GM04503 (cell line): ENCODE measurements around the gene NET1.
"Not testable (repeated sequence)": the region's sequence is repeated elsewhere in the genome, so short reads cannot be mapped to it uniquely, and the experiment has no call there.

Experiments used
- DNase-seq: peaks from one replicate; pipeline ENCODE4 v3.0.0-alpha.2; 2012; ENCODE audit warnings: low read depth

Gene NET1

DNA sequence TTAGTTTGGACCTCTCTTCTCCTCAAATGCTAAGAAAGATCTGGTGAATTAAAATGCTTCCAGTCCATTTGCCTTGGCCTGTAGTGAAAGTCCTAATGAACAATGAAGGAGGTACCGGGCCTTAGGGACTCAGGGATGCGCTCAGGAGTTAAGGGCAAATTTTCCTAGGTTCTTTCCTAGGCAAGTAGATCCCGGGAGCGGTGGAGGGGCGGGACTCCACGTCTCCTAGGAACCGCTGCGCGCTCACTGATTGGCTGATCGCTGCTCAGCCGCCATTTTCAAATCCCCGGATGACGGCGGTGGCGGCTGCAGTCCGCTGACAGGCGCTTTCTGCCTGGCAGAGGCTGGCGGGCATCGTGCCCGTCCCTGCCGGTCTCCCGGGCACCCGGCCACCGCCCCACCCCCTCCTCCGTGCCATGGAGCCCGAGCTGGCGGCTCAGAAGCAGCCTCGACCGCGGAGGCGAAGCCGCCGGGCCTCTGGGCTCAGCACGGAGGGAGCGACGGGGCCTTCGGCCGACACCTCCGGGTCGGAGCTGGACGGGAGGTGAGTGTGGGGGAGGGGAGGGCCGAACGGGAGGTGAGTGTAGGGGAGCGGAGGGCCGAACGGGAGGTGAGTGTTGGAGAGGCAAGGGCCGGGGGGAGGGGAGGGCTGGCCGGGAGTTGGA, at the start of gene NET1:
NET1 (plus strand) TSS at position 281 of the 665 bp plus-strand sequence; CDS start at position 417, 136 bp downstream.
- peak; percentile 23 for DNase-seq

DNA sequence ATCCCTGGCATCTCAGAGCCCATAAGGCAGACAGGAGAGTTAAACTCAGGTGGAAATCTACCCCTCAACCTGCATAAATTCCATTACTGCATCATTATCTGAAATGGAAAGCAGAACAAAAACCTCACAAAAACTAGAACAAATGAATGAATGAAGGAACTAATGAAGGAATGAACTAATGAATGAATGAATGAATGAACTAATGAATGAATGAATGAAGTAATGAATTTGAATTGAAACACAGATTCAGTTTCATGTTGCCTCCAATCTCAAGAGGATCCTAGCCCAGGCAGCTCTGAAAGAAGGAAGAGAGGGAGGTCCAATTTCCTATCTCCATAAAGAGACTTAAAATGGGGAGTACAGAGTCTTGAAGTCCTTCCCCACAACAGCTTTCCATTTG, 49.5 kb upstream of the NET1 start:
- no peak for DNase-seq

- no peak for DNase-seq
Observed at GRCh38 chr10:5364374-5364773, 48.0 kb upstream of the NET1 start.

DNA sequence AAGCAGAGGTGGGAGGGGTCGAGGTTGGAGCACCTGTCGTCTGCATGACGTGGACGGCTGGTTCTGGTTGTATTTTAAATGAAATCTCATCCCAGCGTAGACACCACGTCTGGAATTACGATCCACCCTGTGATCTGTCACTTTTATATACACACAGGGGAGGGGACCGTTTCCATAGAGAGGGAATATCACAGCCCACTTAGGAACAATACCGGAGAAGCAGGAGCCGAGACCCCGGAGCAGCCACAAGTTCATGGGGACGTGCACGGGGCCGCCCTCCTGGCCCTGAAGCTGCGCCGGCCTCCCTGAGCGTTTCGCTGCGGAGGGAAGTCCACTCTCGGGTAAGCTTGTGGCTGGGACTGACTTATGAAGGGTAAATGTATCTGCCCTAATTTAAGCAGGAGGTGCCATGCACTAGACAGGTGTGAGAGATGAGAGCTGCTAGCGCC, 47.4 kb upstream of the NET1 start, which contains the start of gene UCN3:
UCN3 (plus strand) TSS at position 77 of the 449 bp plus-strand sequence. CDS start 8,755 bp downstream, outside the sequence.
- DNase-seq: no peak

- no peak for DNase-seq
Observed at GRCh38 chr10:5365928-5366327, 46.4 kb upstream of the NET1 start.

GRCh38 chr10:5369362-5370158, 42.8 kb upstream of the NET1 start:
- no peak for DNase-seq

DNA sequence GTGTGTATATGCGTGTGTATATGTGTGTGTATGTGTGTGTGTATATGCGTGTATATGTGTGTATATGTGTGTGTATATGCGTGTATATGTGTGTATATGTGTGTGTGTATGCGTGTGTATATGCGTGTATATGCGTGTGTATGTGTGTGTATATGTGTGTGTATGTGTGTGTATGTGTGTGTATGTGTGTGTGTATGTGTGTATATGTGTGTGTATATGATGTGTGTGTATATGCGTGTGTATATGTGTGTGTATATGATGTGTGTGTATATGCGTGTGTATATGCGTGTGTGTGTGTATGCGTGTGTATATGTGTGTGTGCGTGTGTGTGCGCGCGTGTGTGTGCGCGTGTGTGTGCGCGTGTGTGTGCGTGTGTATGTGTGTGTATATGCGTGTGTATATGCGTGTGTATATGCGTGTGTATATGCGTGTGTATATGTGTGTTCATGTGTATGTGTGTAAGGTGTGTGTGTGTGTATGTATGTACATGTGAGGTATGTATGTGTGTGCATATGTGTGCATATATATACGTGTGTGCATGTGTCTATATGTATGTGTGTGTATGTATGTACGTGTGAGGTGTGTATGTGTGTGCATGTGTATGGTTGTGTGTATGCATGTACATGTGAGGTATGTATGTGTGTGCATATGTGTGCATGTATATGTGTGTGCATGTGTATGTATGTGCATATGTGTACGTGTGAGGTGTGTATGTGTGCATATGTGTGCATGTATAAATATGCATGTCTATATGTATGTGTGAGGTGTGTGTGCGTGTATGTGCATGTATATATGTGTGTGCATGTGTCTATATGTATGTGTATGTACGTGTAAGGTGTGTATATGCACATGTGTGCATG, 41.6 kb upstream of the NET1 start:
- DNase-seq: no peak

DNA sequence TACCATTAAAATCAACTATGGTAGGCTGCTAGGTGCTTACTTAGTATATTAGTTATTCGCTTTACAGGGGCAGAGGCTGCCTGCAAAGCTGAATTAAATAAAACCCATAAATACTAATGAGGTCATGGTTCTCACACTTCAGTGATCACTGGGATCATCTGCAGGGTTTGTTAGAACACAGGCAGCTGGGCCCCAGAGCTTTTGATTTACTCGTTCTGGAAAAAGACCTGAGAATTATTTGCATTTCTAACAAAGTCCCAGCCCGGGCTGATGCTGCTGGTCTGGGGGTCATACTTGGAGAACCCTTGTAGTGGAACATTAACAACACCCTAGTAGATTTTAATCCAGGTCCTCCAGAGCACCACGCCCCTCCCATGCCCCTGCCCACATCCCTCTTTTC, 39.0 kb upstream of the NET1 start:
- DNase-seq: no peak

DNA sequence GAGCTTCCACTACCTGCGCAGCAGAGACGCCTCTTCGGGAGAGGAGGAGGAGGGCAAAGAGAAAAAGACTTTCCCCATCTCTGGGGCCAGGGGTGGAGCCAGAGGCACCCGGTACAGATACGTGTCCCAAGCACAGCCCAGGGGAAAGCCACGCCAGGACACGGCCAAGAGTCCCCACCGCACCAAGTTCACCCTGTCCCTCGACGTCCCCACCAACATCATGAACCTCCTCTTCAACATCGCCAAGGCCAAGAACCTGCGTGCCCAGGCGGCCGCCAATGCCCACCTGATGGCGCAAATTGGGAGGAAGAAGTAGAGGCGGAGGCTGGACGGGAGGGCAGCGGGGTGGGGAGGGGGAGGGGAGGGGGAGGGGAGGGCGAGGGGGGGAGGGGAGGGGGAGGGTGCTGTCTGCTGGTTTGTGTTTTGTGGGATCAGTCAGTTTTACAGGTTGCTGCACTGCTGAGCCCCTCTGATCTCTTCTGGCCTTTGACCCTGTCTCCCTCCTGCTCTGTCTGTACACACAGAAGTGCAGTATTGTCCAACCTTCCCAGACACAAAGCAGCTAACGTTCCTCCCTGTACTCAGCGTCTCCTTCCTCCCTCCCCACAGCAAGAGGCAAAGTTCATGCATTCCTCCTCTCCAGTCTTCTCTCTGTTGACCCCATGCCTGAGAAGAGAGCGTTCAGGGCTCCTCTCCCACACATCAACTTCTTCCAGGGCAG, 38.3 kb upstream of the NET1 start:
- DNase-seq: no peak

GRCh38 chr10:5376450-5376849, 35.9 kb upstream of the NET1 start:
- DNase-seq: no peak

- not testable (repeated sequence) for DNase-seq
Observed at GRCh38 chr10:5379202-5379601, 33.2 kb upstream of the NET1 start.

- not testable (repeated sequence) for DNase-seq
Observed at GRCh38 chr10:5380395-5380794, 32.0 kb upstream of the NET1 start.

GRCh38 chr10:5381187-5381586, 31.2 kb upstream of the NET1 start:
- DNase-seq: no peak

- DNase-seq: no peak
Observed at GRCh38 chr10:5385224-5385623, 27.1 kb upstream of the NET1 start.

DNA sequence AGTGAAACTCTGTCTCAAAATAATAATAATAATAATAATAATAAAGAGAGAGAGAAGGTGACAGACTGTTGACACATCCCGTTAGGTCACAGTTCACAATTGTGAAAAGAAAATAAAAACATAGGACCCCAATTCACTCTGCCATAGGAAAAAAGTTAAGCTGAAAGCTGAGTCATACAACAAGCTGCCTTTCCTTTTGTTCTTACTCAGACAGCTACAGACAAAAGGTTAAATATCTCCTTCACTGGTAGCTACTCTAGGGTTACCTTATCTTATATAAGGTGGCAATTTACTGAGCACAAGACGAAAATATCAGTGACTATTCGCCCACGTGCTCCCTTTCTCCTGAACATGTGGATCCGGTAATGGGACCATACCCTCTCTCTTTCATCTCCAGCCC, 25.2 kb upstream of the NET1 start:
- no peak for DNase-seq

GRCh38 chr10:5390607-5391205, 21.7 kb upstream of the NET1 start:
- DNase-seq: no peak

- DNase-seq: no peak
Observed at GRCh38 chr10:5391790-5392189, 20.6 kb upstream of the NET1 start.

GRCh38 chr10:5393529-5393928, 18.8 kb upstream of the NET1 start:
- no peak for DNase-seq

DNA sequence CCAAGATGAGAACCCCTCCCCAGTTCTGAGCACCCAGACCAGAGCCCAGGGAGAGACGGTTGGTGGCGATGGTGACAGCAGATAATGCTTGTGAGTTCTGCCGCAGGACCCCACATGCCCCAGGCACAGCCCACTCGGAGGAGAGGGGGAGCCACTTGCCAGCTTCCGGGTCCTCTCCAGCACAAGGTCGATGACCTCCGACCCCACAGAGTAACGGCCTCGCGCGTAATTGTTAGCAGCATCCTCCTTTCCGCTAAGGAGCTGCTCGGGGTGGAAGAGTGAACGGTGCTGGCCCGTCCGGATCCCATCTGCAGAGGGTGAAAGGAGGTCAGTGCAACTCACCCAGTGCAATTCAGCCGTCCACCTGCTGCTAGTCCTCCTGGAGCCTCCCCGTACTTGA, 17.2 kb upstream of the NET1 start:
- no peak for DNase-seq

DNA sequence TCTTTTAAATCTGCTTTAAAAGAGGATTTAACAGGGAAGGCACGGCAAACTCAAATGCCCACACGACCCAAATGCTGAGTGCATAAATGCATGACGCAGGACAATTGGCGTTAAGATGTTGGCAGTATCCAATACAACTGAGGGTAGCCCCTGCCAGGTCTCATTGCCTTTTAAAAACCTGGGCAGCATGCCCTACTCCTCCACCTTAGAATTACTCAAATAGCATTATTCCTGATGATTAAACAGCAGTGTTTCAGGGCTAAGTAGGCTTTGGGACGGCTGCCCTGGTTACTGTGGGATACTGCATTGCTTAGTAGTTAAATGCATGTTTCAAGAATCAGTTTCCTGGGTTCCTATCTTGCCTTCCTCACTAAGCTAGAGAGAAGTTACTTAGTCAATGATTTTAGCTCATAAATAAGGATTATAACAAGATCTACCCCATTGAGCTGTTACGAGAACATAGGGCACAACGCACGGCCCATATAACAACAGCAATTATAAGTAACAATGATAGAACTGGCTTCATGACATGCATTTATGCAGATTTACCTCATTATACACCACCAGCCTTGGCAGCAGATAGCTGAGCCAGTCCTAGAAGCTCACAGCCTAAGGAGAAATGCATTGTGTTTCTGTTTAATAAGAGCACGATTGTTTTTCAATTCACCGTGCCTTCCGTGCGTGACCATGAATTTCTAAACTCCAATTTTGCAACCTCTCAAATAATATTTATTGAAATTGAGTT, 15.6 kb upstream of the NET1 start:
- no peak for DNase-seq

- no peak for DNase-seq
Observed at GRCh38 chr10:5399332-5399731, 13.0 kb upstream of the NET1 start.
